ENCODE results near the gene LEKR1.

DNA sequence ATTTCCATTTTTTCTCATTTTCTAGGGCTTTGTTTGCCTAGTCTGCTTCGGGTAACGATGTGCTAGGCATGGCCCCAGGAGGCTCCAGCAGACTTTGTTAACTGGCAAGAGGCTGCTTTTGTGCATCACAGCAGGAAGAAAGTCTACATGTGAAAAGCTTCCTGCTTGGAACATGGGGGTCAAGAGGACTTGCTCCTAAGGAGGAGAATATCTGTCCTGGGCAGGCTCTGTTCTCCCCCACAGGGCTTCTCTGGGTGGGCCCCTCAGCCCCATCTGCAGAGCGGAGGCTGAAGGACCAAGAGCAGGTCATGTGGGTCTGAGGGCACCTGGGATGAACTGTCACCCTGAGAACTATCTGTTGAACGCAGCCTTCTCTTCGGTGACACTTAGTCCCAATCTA is 239.0 kb downstream of the LEKR1 start:
- TF ChIP-seq YY1 (IDR thresholded peaks at IDR 0.05; ENCODE audit: insufficient read depth, insufficient read length) = no peak
- TF ChIP-seq SUZ12 (IDR thresholded peaks at IDR 0.05; ENCODE audit: extremely low read depth, insufficient read depth, insufficient read length) = no peak
- TF ChIP-seq ZNF274 (IDR thresholded peaks at IDR 0.05; ENCODE audit: low read depth, low read length) = no peak
